HepG2 (cell line): ENCODE measurements around the gene TREH. TPM values are rescaled to one million over a fixed set of nuclear protein-coding genes. Genes with fewer than 3 reads are reported as not detected.
A peak's percentile ranks its signal among the peaks of the same experiment; 100 is the strongest.

Source experiments
- ATAC-seq: fragments of 200-7000 bp; cut with Tn5 transposase; 3 replicates; pipeline ENCODE4 v1.9.1; 2020; ENCODE audit warnings: mild to moderate bottlenecking, moderate library complexity
- BruUV-seq: library from RNA; stranded (reverse); fragments of 400-500 nt; replicated peaks from 2 replicates; lab custom pipeline; 2021; lab: Mats Ljungman, UMichigan
- CTCF ChIA-PET: fragments of 300-600 bp; formaldehyde crosslinking; extraction: SDS; loops from one replicate; lab custom pipeline; 2021; ENCODE audit warnings: low total read pairs, inconsistent platforms, low intra/inter-chr PET ratio; lab: Yijun Ruan, JAX
- POLR2A ChIA-PET: fragments of 350-600 bp; sonication (Branson Sonifier 250); formaldehyde crosslinking; loops from one replicate; lab custom pipeline; 2020; ENCODE audit warnings: antibody characterized with exemption, inconsistent platforms; lab: Yijun Ruan, JAX
- DNase-seq: peaks from one replicate; pipeline ENCODE4 v3.0.0-alpha.2; 2015; ENCODE audit warnings: low spot score
- FAIRE-seq: peaks from 3 replicates; lab custom pipeline; 2011; peaks lifted over from hg19 to GRCh38; lab: Jason Lieb, UNC
- H2AFZ ChIP-seq: one replicate; pipeline ENCODE4 v1.6.1; 2011; ENCODE audit warnings: low read length, inconsistent platforms
- H3K27ac ChIP-seq: fragments of 300-600 bp; 3 replicates; pipeline ENCODE4 v1.8.0; 2011; ENCODE audit warnings: mixed run types, mild to moderate bottlenecking, mixed read lengths, low read length, inconsistent platforms; ENCODE audit not compliant: insufficient read depth; ENCODE audit errors: extremely low read length
- H3K27me3 ChIP-seq, 2 experiments: fragments of 200-600 bp in 1 of 2; 2 replicates in 1 of 2; 3 replicates in 1 of 2; pipeline versions ENCODE4 v1.6.0 to v1.8.0; 2011; ENCODE audit warnings: low read length in 2 of 2, mild to moderate bottlenecking in 2 of 2, moderate library complexity in 2 of 2, inconsistent platforms in 1 of 2; ENCODE audit not compliant: insufficient read depth in 2 of 2, control insufficient read depth in 1 of 2
- H3K36me3 ChIP-seq, 2 experiments: fragments of 200-600 bp in 1 of 2; replicated peaks in 1 of 2; 2 replicates in 1 of 2; 3 replicates in 1 of 2; pipeline versions ENCODE4 v1.5.1 to v1.8.0; 2011; ENCODE audit warnings: low read length in 2 of 2, inconsistent platforms in 1 of 2; ENCODE audit not compliant: insufficient read depth in 2 of 2, control insufficient read depth in 1 of 2
- H3K4me1 ChIP-seq: 2 replicates; pipeline ENCODE4 v1.5.1; 2012; ENCODE audit warnings: low read length, inconsistent platforms; ENCODE audit not compliant: insufficient read depth
- H3K4me2 ChIP-seq: 2 replicates; pipeline ENCODE4 v1.6.0; 2011; ENCODE audit warnings: low read depth, low read length, inconsistent platforms
- H3K4me3 ChIP-seq, 3 experiments: fragments of 200-600 bp in 1 of 3; sonication (generic), shearing (Covaris generic) in 1 of 3; replicated peaks in 1 of 3; 2 replicates each; pipeline ENCODE4 v1.5.1; 2011 to 2016; ENCODE audit warnings: low read length in 3 of 3, inconsistent platforms in 2 of 3, low read depth in 2 of 3, mild to moderate bottlenecking in 2 of 3, control low read depth in 1 of 3, mixed read lengths in 1 of 3; ENCODE audit not compliant: insufficient read depth in 1 of 3
- H3K79me2 ChIP-seq: one replicate; pipeline ENCODE4 v1.6.1; 2011; ENCODE audit warnings: low read length, inconsistent platforms; ENCODE audit not compliant: insufficient read depth
- H3K9ac ChIP-seq: 2 replicates; pipeline ENCODE4 v1.6.0; 2011; ENCODE audit warnings: mild to moderate bottlenecking, low read depth, low read length, inconsistent platforms; ENCODE audit not compliant: insufficient read depth
- H3K9me3 ChIP-seq: 2 replicates; pipeline ENCODE4 v1.5.1; 2012; ENCODE audit warnings: mild to moderate bottlenecking, low read length
- H4K20me1 ChIP-seq: 2 replicates; pipeline ENCODE4 v1.6.0; 2011; ENCODE audit warnings: inconsistent platforms, mild to moderate bottlenecking, low read length, moderate library complexity; ENCODE audit not compliant: insufficient read depth
- GABPA ChIP-seq, 2 experiments: IDR thresholded peaks; 2 replicates each; pipeline ENCODE4 v1.6.1; 2011 to 2016; ENCODE audit warnings: low read depth in 2 of 2, low read length in 1 of 2, missing biosample characterization in 1 of 2, missing genetic modification characterization in 1 of 2
- NPAS2 ChIP-seq: sonication (generic); formaldehyde crosslinking; IDR thresholded peaks from 2 replicates; pipeline ENCODE4 v1.8.0; 2022; ENCODE audit warnings: mild to moderate bottlenecking, missing genetic modification reagents, borderline replicate concordance
- SOX13 ChIP-seq, 3 experiments: fragments of 450-650 bp in 1 of 3; sonication (generic) in 1 of 3; formaldehyde crosslinking in 1 of 3; IDR thresholded peaks in 2 of 3; conservative IDR thresholded peaks in 1 of 3; 2 replicates each; pipeline versions ENCODE4 v1.5.0 to v1.6.1; 2016 to 2020; ENCODE audit warnings: antibody characterized with exemption in 1 of 3, mild to moderate bottlenecking in 1 of 3, missing compliant biosample characterization in 1 of 3, missing genetic modification reagents in 1 of 3, moderate library complexity in 1 of 3
- ZBTB21 ChIP-seq: sonication (generic); formaldehyde crosslinking; IDR thresholded peaks from 2 replicates; pipeline ENCODE4 v1.4.0; 2020; ENCODE audit warnings: missing genetic modification reagents
- WGBS: methylation state at CpG from one replicate; pipeline ENCODE4 v1.1.6; 2017; ENCODE audit warnings: low lambda C conversion rate; 5-methylcytosine and 5-hydroxymethylcytosine counted together
- in situ Hi-C: cut with HindIII; loops from 2 replicates; pipeline ENCODE4 v1.10.0; 2017; ENCODE audit warnings: low pct_unique_long_range_greater_than_20kb; ENCODE audit not compliant: extremely low pct_ligation_motif_present
- intact Hi-C: fragments of 100-400 bp; cut with micrococcal nuclease; formaldehyde crosslinking; loops from one replicate; pipeline ENCODE4 v1.10.0; 2022; ENCODE audit not compliant: unreplicated experiment
- polyA plus RNA-seq, 8 experiments: library from polyadenylated mRNA; depleted of rRNA in 3 of 8; stranded (reverse) in 7 of 8; unstranded in 1 of 8; fragments of >200 nt; fragmentation: Illumina TruSeq in 4 of 8; extraction: Trizol in 4 of 8; gene quantifications; 2 replicates each; pipeline versions ENCODE4 v1.2.1 to v1.2.3, GENCODE V29; 2011 to 2016; ENCODE audit warnings: low read depth in 4 of 8, missing spikeins in 1 of 8, mixed read lengths in 1 of 8; ENCODE audit not compliant: insufficient read depth in 1 of 8
- total RNA-seq, 5 experiments: library from RNA; depleted of rRNA; stranded (reverse); fragments of >200 nt; fragmentation: Illumina TruSeq; extraction: Trizol; gene quantifications; 2 replicates each; pipeline ENCODE4 v1.2.3, GENCODE V29; 2016; ENCODE audit warnings: low read depth in 1 of 5
- TF ChIP-seq, protein P1 (sequence below): sonication (generic); formaldehyde crosslinking; IDR thresholded peaks from 2 replicates; pipeline ENCODE4 v1.5.1; 2020; ENCODE audit warnings: missing genetic modification reagents, mild to moderate bottlenecking, borderline replicate concordance

TREH gene
- total and polyA plus RNA-seq, 2 of the 13 experiments (the other 11 are each of a cell fraction or from before 2014, with no cell fraction given) = 0.53 to 0.86 TPM

DNA sequence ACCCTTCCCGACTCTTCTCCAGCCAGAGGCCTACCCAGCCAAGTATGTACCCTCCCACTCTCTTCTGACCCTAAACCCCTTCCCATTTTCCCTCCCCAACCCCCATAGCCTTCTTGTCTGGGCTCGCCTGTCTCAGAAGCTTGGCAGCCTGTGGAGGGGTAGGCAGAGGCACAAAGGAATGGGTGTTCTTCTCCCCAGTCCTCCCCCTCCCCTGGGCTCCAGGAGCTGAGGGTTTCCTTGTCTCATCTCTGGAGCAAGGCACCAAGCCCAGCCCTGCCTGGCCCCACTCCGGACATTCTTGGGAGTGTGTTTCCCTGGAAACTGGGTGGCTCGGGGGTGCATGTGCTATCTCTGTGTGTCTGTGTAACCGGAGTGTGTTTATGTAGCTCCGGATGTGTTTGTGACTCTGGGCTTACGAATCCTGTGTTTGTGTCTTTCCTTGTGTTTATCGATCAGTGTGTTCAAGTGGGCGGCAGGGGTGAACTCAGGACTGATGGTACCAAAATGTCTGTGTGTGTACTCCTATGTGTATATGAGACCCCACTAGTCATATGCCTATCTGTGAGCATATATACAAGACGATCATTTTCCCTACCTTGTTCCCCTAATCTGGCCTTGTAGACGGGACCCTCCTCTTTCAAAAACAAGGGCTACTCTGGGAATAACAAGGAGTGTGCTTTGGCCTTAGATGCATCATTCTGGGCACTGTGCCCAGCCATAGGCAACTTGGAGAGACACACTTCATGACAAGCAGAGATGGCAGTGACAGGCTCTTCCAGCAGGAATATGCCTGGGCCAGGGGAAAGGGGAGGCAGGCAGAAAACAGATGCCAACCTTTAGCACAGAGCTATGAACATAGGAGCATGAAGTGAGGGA, 61.1 kb downstream of the TREH start:
- WGBS = 90% methylated on average over 9 of the region's 11 CpGs
- intact Hi-C loops (no loop called here), in situ Hi-C loops (no loop called here)
- H3K4me2 ChIP-seq = no peak overlapping the region
- peaks cover 9% of the 10 kb centered on the region for H3K79me2 ChIP-seq
- peaks cover 0 to 1% of the 10 kb centered on the region in 2 experiments; a peak in 1 of 5 replicates for H3K36me3 ChIP-seq
- no peaks in the 10 kb centered on the region for H3K9me3 ChIP-seq
- ChIA-PET POLR2A (interaction anchor here (0.7 to 1.1 kb wide), 4 partner anchors 9 to 46 kb away, joined by 3 to 6 read pairs (median 4); partner anchors contain the start of genes ARCN1 and PHLDB1), CTCF (no interaction called here)
- DNase-seq (no peak), FAIRE-seq (no peak), ATAC-seq (no peak)
- no peaks in the 10 kb centered on the region for H4K20me1 ChIP-seq
- H2AFZ ChIP-seq = no peak overlapping the region
- BruUV-seq = no TSS peak
- TF ChIP-seq NPAS2 (CRISPR knock-in tag) = no peak
- TF ChIP-seq GABPA (IDR thresholded peaks at IDR 0.05; ENCODE audit: low read depth, low read length) = no peak
- TF ChIP-seq GABPA (CRISPR knock-in tag; IDR thresholded peaks at IDR 0.05; ENCODE audit: low read depth) = 0 out of 2 replicates have a peak, but pooled peaks have one; percentile 16
- no peak for TF ChIP-seq SOX13 (IDR thresholded peaks at IDR 0.05)
- no peak for TF ChIP-seq SOX13 (CRISPR knock-in tag; conservative IDR thresholded peaks at IDR 0.05 in 1 of 2, IDR thresholded peaks at IDR 0.05 in 1 of 2)
- TF ChIP-seq ZBTB21 (CRISPR knock-in tag) = no peak
- TF ChIP-seq, protein P1, sequence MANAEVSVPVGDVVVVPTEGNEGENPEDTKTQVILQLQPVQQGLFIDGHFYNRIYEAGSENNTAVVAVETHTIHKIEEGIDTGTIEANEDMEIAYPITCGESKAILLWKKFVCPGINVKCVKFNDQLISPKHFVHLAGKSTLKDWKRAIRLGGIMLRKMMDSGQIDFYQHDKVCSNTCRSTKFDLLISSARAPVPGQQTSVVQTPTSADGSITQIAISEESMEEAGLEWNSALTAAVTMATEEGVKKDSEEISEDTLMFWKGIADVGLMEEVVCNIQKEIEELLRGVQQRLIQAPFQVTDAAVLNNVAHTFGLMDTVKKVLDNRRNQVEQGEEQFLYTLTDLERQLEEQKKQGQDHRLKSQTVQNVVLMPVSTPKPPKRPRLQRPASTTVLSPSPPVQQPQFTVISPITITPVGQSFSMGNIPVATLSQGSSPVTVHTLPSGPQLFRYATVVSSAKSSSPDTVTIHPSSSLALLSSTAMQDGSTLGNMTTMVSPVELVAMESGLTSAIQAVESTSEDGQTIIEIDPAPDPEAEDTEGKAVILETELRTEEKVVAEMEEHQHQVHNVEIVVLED = no peak
- no peak overlapping the region for H3K9ac ChIP-seq
- H3K4me1 ChIP-seq = peaks cover 73% of the 10 kb centered on the region
- no peak overlapping the region for H3K27ac ChIP-seq
- no peaks in the 10 kb centered on the region; a peak in 1 of 5 replicates for H3K27me3 ChIP-seq
- no peak overlapping the region for H3K4me3 ChIP-seq
